DOHH2 (cell line): Measurements from ENCODE around the gene TCN2.

Source experiments
- CTCF ChIP-seq: fragments of 200-600 bp; sonication (generic); IDR thresholded peaks from one replicate; pipeline ENCODE4 v1.5.1; 2014; ENCODE audit warnings: antibody characterized with exemption, mild to moderate bottlenecking, low read depth, low read length; ENCODE audit not compliant: poor library complexity, severe bottlenecking
- EZH2phosphoT487 ChIP-seq: fragments of 200-600 bp; sonication (generic); IDR thresholded peaks from 2 replicates; pipeline ENCODE4 v1.6.1; 2017; ENCODE audit warnings: borderline replicate concordance, mild to moderate bottlenecking, antibody characterized with exemption, low read length, moderate library complexity, mixed read lengths

DNA sequence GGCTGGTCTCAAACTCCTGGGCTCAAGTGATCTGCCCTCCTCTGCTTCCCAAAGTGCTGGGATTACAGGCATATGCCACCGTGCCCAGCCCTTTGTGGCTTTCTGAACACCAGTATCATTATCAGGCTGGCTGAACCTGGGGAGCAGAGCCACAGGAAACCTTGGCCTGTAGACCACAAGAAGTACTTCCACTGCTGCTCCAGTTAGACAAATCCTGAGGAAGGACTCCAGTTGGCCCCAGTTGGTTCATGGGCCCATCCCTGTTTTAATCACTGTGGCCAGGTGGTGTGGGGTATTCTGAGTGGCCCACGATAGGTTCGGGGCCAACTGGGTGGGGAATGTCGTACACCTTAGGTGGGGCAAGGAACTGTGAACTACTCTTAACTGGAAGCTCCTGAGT lies 66.2 kb downstream of the TCN2 start:
- TF ChIP-seq CTCF (no peak), EZH2phosphoT487 (no peak)
